ENCODE data around the gene RNF214.

DNA sequence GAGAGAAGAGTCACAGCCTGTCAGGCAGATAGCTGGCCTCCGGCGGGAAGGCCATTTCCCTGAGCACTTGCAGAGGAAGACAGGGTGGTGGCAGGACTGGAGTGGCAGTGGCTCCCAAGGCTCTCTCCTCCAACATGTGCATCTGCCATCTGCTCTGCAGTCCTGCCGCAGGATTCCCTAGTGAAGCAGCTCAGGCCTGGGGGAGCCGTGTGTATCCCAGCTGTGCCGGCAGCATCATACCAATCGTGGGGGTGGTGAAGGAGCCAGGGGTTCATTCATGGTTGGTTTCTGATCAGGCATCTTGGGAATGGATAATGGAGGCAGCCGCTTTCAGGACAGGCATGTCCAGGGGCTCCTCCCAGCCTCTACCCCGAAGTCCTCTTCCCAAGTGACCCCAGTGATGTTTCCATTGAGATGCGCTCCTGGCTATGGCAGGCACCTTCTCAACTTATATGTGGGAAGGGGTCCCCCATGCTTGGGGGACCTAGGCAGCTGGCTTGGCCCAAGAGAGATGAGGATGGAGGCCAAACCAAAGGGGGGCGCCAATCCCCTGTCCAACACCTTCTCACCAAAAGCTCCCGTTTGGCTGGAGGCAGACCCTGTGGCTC, 27.2 kb upstream of the RNF214 start:
- TF ChIP-seq YY1 (IDR thresholded peaks at IDR 0.05; ENCODE audit: insufficient read depth, insufficient replicate concordance, low read depth, low read length) (no peak), RFX5 (IDR thresholded peaks at IDR 0.05; ENCODE audit: low read depth, low read length) (no peak), CBFB (CRISPR knock-in tag; IDR thresholded peaks at IDR 0.05) (no peak)

All from HepG2 (cell line).